ENCODE measurements around the gene ST13.

DNA sequence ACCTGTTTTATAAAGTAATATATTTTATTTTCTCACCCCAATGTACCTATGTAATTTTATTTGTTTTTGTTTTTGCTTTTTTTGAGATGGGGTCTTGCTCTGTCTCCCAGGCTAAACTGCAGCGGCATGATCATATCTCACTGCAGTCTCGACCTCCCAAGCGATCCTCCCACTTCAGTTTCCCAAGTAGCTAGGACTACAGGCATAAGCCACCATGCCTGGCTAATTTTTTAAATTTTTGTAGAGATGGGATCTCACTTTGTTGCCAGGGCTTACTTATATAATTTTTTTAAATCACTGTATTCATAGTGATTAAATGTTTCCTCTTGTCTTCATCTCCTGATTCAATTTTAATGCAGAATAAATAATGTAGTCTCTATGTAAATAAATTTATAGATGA lies 18.7 kb upstream of the ST13 start:
- TF ChIP-seq, protein P1, sequence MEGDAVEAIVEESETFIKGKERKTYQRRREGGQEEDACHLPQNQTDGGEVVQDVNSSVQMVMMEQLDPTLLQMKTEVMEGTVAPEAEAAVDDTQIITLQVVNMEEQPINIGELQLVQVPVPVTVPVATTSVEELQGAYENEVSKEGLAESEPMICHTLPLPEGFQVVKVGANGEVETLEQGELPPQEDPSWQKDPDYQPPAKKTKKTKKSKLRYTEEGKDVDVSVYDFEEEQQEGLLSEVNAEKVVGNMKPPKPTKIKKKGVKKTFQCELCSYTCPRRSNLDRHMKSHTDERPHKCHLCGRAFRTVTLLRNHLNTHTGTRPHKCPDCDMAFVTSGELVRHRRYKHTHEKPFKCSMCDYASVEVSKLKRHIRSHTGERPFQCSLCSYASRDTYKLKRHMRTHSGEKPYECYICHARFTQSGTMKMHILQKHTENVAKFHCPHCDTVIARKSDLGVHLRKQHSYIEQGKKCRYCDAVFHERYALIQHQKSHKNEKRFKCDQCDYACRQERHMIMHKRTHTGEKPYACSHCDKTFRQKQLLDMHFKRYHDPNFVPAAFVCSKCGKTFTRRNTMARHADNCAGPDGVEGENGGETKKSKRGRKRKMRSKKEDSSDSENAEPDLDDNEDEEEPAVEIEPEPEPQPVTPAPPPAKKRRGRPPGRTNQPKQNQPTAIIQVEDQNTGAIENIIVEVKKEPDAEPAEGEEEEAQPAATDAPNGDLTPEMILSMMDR (IDR thresholded peaks at IDR 0.05; ENCODE audit: insufficient read depth, low read length, poor library complexity, severe bottlenecking): no peak
- no peak for TF ChIP-seq EZH2phosphoT487 (conservative IDR thresholded peaks at IDR 0.05; ENCODE audit: low read length)

Measured in SU-DHL-6 (cell line).